COLO668 (cell line): ENCODE results near the gene ZNF224.
A peak's percentile ranks its signal among the peaks of the same experiment; 100 is the strongest.
"Not testable (repeated sequence)": the region's sequence is repeated elsewhere in the genome, so short reads cannot be mapped to it uniquely, and the experiment has no call there.

ENCODE experiments used
- DNase-seq: peaks from one replicate; lab custom pipeline; 2025; ENCODE audit not compliant: unreplicated experiment; lab: John Stamatoyannopoulos, UW

ZNF224 gene

DNA sequence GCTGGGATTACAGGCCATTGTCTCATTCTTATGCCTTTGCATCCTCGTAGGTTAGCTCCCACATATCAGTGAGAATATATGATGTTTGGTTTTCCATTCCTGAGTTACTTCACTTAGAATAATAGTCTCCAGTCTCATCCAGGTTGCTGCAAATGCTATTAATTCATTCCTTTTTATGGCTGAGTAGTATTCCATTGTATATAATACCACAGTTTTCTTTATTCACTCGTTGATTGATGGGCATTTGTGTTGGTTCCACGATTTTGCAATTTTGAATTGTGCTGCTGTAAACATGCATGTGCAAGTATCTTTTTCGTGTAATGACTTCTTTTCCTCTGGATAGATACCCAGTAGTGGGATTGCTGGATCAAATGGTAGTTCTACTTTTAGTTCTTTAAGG, 27.0 kb downstream of the ZNF224 start:
- DNase-seq: not testable (repeated sequence)

DNA sequence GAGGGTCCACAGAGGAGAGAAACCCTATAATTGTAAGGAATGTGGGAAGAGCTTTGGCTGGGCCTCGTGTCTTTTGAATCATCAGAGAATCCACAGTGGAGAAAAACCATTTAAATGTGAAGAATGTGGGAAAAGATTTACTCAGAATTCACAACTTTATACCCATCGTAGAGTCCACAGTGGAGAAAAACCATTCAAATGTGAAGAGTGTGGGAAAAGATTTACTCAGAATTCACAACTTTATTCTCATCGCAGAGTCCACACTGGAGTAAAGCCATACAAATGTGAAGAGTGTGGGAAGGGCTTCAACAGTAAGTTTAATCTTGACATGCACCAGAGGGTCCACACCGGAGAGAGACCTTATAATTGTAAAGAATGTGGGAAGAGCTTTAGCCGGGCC, 37.8 kb downstream of the ZNF224 start:
- no peak for DNase-seq

DNA sequence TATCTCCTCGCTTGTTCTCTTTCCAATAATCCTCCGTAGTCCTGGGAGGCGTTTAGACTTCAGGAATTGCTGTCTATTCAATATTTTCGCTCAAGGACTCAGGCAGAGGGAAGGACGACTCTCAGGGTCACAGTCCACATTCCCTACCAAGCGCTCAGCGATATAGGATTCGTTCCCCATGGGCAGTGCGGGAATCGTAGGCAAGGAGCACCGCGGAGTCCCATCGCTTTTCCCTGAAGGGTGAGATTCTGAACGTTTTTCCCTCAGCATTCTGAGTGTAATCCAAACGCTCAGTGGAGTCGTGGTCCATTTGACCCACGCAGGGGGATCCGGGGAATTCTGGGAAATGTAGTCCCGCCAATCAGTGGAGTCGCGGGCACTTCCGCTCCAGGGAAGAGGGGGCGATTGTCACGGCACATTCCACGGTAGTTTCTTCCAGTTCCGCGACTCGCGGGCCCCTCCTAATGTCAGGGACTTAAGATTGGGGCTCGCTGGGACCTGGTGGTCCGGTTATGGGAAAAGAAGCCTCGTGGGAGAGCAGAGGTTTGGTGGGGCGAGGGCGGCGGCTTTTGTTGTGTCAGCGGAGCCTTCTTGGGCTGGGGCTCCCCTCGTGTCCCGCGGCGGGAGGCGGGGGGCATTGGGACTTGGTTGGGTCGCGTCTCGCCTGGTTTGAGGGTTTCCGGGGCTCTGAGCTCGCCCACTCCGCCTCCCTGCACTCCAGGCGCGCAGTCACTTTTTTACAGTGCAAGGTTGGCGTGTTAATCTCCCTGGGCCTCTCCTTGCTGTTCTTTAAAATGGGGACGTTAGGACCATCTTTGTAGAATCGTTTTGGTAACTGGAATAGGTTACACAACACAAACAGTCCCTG, 47.3 kb downstream of the ZNF224 start, which contains the start of gene ZNF234:
Gene ZNF234, plus strand, starts transcription at position 364 of the 868 bp plus-strand sequence. CDS start 3,079 bp downstream, outside the sequence.
- peak; percentile 75 for DNase-seq

DNA sequence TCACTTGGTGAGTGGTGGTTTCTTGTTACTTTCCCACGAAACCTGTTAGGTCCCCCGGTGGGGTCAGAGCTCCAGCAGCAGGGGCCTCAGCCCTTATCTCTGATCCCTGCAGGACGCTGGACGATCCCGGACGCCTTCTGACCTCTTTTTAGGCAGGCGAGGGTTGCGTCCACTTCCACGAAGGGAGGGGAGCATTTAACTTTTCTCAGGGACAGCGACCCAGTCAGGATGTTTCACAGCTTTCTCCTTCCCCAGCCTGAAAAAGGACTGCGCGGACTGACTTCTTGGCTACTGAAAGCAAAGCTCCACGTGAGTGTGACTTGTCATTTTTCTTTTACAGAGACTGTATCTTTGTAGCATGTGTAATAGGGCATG, 47.9 kb downstream of the ZNF224 start:
- DNase-seq: peak; percentile 20

DNA sequence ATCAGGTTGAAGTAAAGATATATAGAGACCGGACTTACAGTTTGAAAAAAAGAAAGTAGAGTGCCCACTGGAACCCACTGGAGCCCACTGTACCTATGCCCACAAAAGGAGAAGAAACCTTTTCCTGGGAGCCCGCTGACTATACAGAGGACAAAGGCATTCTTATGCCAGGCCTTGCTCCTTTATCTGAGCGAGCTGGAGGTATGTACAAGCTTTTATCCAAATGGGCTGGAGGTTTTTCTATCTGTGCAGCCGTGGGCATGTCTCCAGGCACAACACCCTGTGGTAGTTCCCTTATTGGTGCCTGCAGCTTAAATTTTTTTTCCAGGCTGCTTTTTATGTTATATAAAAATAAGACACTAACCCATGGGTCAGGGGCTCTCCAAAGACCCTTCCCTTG, 55.6 kb downstream of the ZNF224 start:
- no peak for DNase-seq

DNA sequence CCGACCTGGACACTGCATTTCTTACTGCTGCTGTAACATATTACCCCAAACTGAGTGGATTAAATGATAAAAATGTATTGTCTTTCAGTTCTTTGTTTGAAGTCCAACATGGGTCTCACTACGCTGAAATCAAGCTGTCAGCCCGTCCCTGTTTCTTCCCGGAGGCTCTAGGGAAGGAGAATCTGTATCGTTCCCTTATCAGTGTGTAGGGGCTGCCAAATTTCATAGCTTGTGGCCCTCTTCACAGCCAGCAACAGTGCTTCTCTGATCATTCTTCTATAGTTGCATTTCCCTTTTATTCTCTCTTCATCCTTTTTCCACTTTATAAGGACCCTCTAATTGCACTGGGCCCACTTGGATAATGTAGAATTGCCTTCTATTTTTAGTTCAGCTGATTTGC, 57.3 kb downstream of the ZNF224 start:
- no peak for DNase-seq

DNA sequence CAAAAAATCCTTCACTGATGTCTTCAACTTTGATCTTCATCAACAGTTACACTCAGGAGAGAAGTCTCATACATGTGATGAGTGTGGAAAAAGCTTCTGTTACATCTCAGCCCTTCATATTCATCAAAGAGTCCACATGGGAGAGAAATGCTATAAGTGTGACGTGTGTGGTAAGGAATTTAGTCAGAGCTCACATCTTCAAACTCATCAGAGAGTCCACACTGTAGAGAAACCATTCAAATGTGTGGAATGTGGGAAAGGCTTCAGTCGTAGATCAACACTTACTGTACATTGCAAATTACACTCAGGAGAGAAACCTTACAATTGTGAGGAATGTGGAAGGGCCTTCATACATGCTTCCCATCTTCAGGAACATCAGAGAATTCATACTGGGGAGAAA, 62.3 kb downstream of the ZNF224 start:
- no peak for DNase-seq
